ENCODE data around the gene CTNNA2.

DNA sequence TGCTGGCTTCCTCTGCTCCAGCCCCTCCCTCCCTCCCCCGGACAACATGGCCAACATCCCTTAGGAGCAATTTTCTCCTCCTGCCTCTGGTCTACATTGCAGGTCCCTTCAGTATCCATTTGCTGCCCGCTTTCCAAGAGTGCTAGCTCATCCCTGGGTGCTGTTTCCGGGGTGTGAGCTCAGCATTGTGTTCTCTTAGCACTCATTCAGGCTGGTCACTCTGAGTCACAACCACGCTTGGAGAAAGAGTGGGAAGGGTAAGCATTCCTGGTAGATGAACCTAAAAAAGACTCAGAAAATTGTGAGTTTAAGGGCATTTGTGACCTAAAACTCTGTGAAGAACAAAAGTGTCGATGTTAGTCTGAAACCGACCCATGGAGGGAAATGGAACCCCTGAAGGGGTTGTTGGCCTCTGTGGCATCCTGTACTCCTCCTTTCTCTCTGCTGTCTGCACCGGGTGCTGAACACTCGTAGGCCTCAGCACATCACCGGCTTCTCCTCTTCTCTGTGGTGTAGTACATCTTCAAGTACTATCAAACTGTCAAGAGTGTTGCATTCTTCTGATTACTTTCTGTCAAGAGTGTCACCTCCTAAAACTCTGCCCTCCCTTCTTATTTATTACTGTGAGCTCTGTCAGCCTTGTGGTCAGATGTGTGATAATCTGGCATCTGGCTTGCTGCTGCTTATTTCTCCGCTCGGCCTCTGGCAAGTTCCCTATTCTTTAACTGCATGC is 73.0 kb downstream of the CTNNA2 start:
- TF ChIP-seq CTCF (IDR thresholded peaks at IDR 0.05) (no peak), POLR2A (IDR thresholded peaks at IDR 0.05) (no peak), POLR2AphosphoS5 (IDR thresholded peaks at IDR 0.05) (no peak)

Data from transverse colon (tissue), 4 donors.